IMR-90 (cell line): Measurements from ENCODE around the gene CUBN. TPM values are rescaled to one million over a fixed set of nuclear protein-coding genes. Genes with fewer than 3 reads are reported as not detected.
A peak's percentile ranks its signal among the peaks of the same experiment; 100 is the strongest.

Experiments
- ATAC-seq: fragments of 200-7000 bp; cut with Tn5 transposase; 2 replicates; pipeline ENCODE4 v1.9.1; 2020; ENCODE audit warnings: low read depth, mild to moderate bottlenecking, moderate library complexity
- BruUV-seq: library from RNA; stranded (reverse); fragments of 400-500 nt; replicated peaks from 2 replicates; lab custom pipeline; 2021; lab: Mats Ljungman, UMichigan
- CTCF ChIA-PET: fragments of 300-600 bp; formaldehyde crosslinking; extraction: SDS; loops from one replicate; lab custom pipeline; 2021; ENCODE audit warnings: antibody characterized with exemption; lab: Yijun Ruan, JAX
- POLR2A ChIA-PET: fragments of 300-600 bp; sonication (Branson Sonifier 250); formaldehyde crosslinking; loops from one replicate; lab custom pipeline; 2022; ENCODE audit warnings: antibody characterized with exemption; ENCODE audit not compliant: unreplicated experiment; lab: Charles Lee
- DNase-seq: peaks from one replicate; pipeline ENCODE4 v3.0.0; 2013
- H2AFZ ChIP-seq: replicated peaks from 2 replicates; pipeline ENCODE3; 2013; ENCODE audit warnings: low read length, mild to moderate bottlenecking; ENCODE audit not compliant: poor library complexity
- H2AK5ac ChIP-seq: 2 replicates; pipeline ENCODE4 v1.6.1; 2013; ENCODE audit warnings: low read depth, low read length, inconsistent platforms
- H2AK9ac ChIP-seq: replicated peaks from 2 replicates; pipeline ENCODE3; 2013; ENCODE audit warnings: mild to moderate bottlenecking, low read depth, low read length, moderate library complexity; ENCODE audit not compliant: poor library complexity
- H2BK120ac ChIP-seq: 2 replicates; pipeline ENCODE4 v1.6.1; 2013; ENCODE audit warnings: low read depth, low read length, inconsistent platforms
- H2BK15ac ChIP-seq: 3 replicates; pipeline ENCODE4 v1.6.1; 2013; ENCODE audit warnings: low read depth, low read length, inconsistent platforms
- H2BK20ac ChIP-seq: 2 replicates; pipeline ENCODE4 v1.6.1; 2013; ENCODE audit warnings: low read depth, mild to moderate bottlenecking, inconsistent platforms, low read length, moderate library complexity
- H2BK5ac ChIP-seq: 2 replicates; pipeline ENCODE4 v1.6.1; 2013; ENCODE audit warnings: mild to moderate bottlenecking, low read depth, low read length, inconsistent platforms; ENCODE audit not compliant: poor library complexity, severe bottlenecking
- H3K14ac ChIP-seq: replicated peaks from 2 replicates; pipeline ENCODE4 v1.6.1; 2013; ENCODE audit warnings: low read depth, low read length, inconsistent platforms
- H3K18ac ChIP-seq: 2 replicates; pipeline ENCODE4 v1.6.1; 2013; ENCODE audit warnings: low read depth, low read length, control low read depth
- H3K23ac ChIP-seq: 2 replicates; pipeline ENCODE4 v1.6.1; 2013; ENCODE audit warnings: low read depth, low read length, inconsistent platforms
- H3K27ac ChIP-seq: 2 replicates; pipeline ENCODE4 v1.5.1; 2013; ENCODE audit warnings: mild to moderate bottlenecking, control low read depth, low read length; ENCODE audit not compliant: insufficient read depth
- H3K27me3 ChIP-seq: 2 replicates; pipeline ENCODE4 v1.6.1; 2013; ENCODE audit warnings: low read length; ENCODE audit not compliant: control insufficient read depth, insufficient read depth
- H3K36me3 ChIP-seq: 2 replicates; pipeline ENCODE4 v1.6.1; 2013; ENCODE audit warnings: low read length, mixed read lengths; ENCODE audit not compliant: control insufficient read depth, insufficient read depth
- H3K4ac ChIP-seq: 2 replicates; pipeline ENCODE4 v1.6.1; 2013; ENCODE audit warnings: low read depth, low read length, inconsistent platforms
- H3K4me1 ChIP-seq: 2 replicates; pipeline ENCODE4 v1.6.1; 2013; ENCODE audit warnings: low read length, mixed read lengths; ENCODE audit not compliant: control insufficient read depth, insufficient read depth
- H3K4me2 ChIP-seq: 2 replicates; pipeline ENCODE4 v1.6.1; 2013; ENCODE audit warnings: low read depth, mild to moderate bottlenecking, control low read depth, low read length, moderate library complexity
- H3K4me3 ChIP-seq: 2 replicates; pipeline ENCODE4 v1.5.1; 2013; ENCODE audit warnings: low read depth, mild to moderate bottlenecking, control low read depth, low read length, moderate library complexity; ENCODE audit not compliant: insufficient read depth
- H3K56ac ChIP-seq: 2 replicates; pipeline ENCODE4 v1.6.1; 2013; ENCODE audit warnings: low read length, inconsistent platforms; ENCODE audit not compliant: insufficient read depth; ENCODE audit errors: extremely low read depth
- H3K79me1 ChIP-seq, 2 experiments: 2 replicates each; pipeline ENCODE4 v1.6.1; 2013; ENCODE audit warnings: low read length in 2 of 2, inconsistent platforms in 1 of 2, low read depth in 1 of 2
- H3K9ac ChIP-seq: 2 replicates; pipeline ENCODE4 v1.6.1; 2013; ENCODE audit warnings: low read depth, low read length, control low read depth
- H3K9me1 ChIP-seq: 2 replicates; pipeline ENCODE4 v1.6.1; 2013; ENCODE audit warnings: low read length, inconsistent platforms; ENCODE audit not compliant: insufficient read depth
- H3K9me3 ChIP-seq: 2 replicates; pipeline ENCODE4 v1.6.1; 2013; ENCODE audit warnings: low read length; ENCODE audit not compliant: control insufficient read depth, insufficient read depth
- H4K20me1 ChIP-seq: 2 replicates; pipeline ENCODE4 v1.6.1; 2013; ENCODE audit warnings: low read length, inconsistent platforms; ENCODE audit not compliant: insufficient read depth
- H4K5ac ChIP-seq: 2 replicates; pipeline ENCODE4 v1.6.1; 2013; ENCODE audit warnings: mild to moderate bottlenecking, low read depth, low read length, control low read depth
- H4K8ac ChIP-seq, 2 experiments: 2 replicates each; pipeline ENCODE4 v1.6.1; 2013; ENCODE audit warnings: low read depth in 2 of 2, low read length in 2 of 2, control low read depth in 1 of 2, inconsistent platforms in 1 of 2
- H4K91ac ChIP-seq: 2 replicates; pipeline ENCODE4 v1.6.1; 2013; ENCODE audit warnings: low read depth, low read length, inconsistent platforms; ENCODE audit not compliant: insufficient read depth
- BHLHE40 ChIP-seq: fragments of 150-350 bp; IDR thresholded peaks from 2 replicates; pipeline ENCODE4 v1.6.1; 2016; ENCODE audit warnings: mild to moderate bottlenecking, low read depth, low read length
- CTCF ChIP-seq: conservative IDR thresholded peaks from 2 replicates; pipeline ENCODE4 v1.5.1; 2012; ENCODE audit warnings: mild to moderate bottlenecking, low read depth, low read length, improper control_type of control experiment
- MAFK ChIP-seq: IDR thresholded peaks from 2 replicates; pipeline ENCODE4 v1.6.1; 2012; ENCODE audit warnings: low read depth, low read length, improper control_type of control experiment
- MAZ ChIP-seq: IDR thresholded peaks from 2 replicates; pipeline ENCODE4 v1.6.1; 2012; ENCODE audit warnings: low read depth, mild to moderate bottlenecking, low read length, improper control_type of control experiment, moderate library complexity, borderline replicate concordance
- NFE2L2 ChIP-seq: fragments of 150-350 bp; IDR thresholded peaks from 2 replicates; pipeline ENCODE4 v1.6.1; 2016; ENCODE audit warnings: low read depth, mild to moderate bottlenecking, low read length
- POLR2A ChIP-seq: IDR thresholded peaks from 2 replicates; pipeline ENCODE4 v1.6.1; 2012; ENCODE audit warnings: mild to moderate bottlenecking, low read depth, low read length
- SMC3 ChIP-seq: fragments of 150-350 bp; IDR thresholded peaks from 2 replicates; pipeline ENCODE4 v1.6.1; 2016; ENCODE audit warnings: low read depth, mild to moderate bottlenecking, antibody characterized with exemption, low read length, moderate library complexity
- dilution Hi-C: fragments of 300-500 bp; cut with HindIII; formaldehyde crosslinking; loops from one replicate; pipeline ENCODE4 v1.14.3; 2018; ENCODE audit warnings: low sequenced_read_pairs; ENCODE audit not compliant: unreplicated experiment
- in situ Hi-C: fragments of 300-500 bp; cut with MboI; formaldehyde crosslinking; loops from 3 replicates; pipeline ENCODE4 v1.14.3; 2019; ENCODE audit warnings: low sequenced_read_pairs, inconsistent platforms, mixed read lengths
- intact Hi-C: fragments of 100-400 bp; cut with micrococcal nuclease; formaldehyde crosslinking; loops from 2 replicates; pipeline ENCODE4 v1.10.0; 2022
- polyA plus RNA-seq, 3 experiments: library from polyadenylated mRNA; depleted of rRNA; stranded (reverse); fragments of >200 nt; gene quantifications; 2 replicates each; pipeline ENCODE4 v1.2.3, GENCODE V29; 2012; ENCODE audit warnings: low replicate concordance in 1 of 3
- total RNA-seq: library from RNA; depleted of rRNA; stranded (reverse); fragments of >200 nt; gene quantifications from 2 replicates; pipeline ENCODE4 v1.2.3, GENCODE V29; 2012

CUBN gene
- total and polyA plus RNA-seq, 2 of the 4 experiments (the other 2 are of a cell fraction): 0.19 to 0.54 TPM

DNA sequence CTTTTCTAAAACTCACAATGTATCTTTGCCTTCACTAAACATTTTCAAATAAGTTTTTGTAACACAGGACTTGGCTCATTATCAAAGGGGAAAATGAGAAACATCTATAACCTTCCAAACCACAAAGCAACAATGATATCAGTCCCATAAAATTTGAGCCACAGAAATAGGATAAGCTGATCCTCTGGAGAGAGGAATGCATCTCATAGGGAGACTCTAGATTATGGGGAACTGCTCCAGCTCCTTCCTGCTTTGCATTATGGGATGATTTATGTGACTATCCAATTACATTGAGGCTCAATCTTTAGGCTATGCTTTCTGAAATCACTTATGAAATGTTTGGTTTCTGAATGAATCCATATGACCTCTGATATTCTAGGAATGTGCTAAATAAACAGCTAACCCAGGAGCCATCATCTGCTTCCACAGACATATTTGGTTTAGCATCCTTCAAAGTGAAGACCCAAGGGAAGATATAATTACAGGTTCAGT lies 70.4 kb downstream of the CUBN start:
- H3K18ac ChIP-seq: peak overlapping the region; percentile 85; the same call in 1 of the 2 replicates
- H2BK120ac ChIP-seq: peak overlapping the region; percentile 87
- ChIA-PET POLR2A (interaction anchor here (0.9 to 1.2 kb wide), 2 partner anchors 17 to 170 kb away, joined by 3 to 4 read pairs; no protein-coding TSS in a partner anchor), CTCF (no interaction called here)
- no peak overlapping the region for H2AK5ac ChIP-seq
- H3K4me1 ChIP-seq: peaks cover 24% of the 10 kb centered on the region
- no peaks in the 10 kb centered on the region for H3K9me3 ChIP-seq
- H3K79me1 ChIP-seq: peaks cover 0 to 21% of the 10 kb centered on the region in 2 experiments; a peak in 2 of 4 replicates
- peak overlapping the region; percentile 82; the same call in 1 of the 2 replicates for H2BK20ac ChIP-seq
- BruUV-seq: no TSS peak
- peak overlapping the region; percentile 41; the same call in 1 of the 2 replicates for H3K56ac ChIP-seq
- peak overlapping the region; percentile 67; the same call in 1 of the 2 replicates for H3K14ac ChIP-seq
- no peak overlapping the region; the same call in 1 of the 2 replicates for H4K5ac ChIP-seq
- no peak overlapping the region for H3K9ac ChIP-seq
- peak overlapping the region in 1 of 2 experiments; percentile 62; a peak in 2 of 4 replicates for H4K8ac ChIP-seq
- H2BK15ac ChIP-seq: 0 out of 3 replicates have a peak overlapping the region, but pooled peaks have one; percentile 86
- dilution Hi-C loops: no loop called here
- no peaks in the 10 kb centered on the region for H3K27me3 ChIP-seq
- in situ Hi-C loops: no loop called here
- peak overlapping the region; percentile 37; the same call in 1 of the 2 replicates for H3K4me2 ChIP-seq
- H3K36me3 ChIP-seq: no peaks in the 10 kb centered on the region
- peak; percentile 95 for DNase-seq
- H3K4ac ChIP-seq: peak overlapping the region; percentile 65; the same call in 1 of the 2 replicates
- no peak for TF ChIP-seq NFE2L2
- no peak for TF ChIP-seq MAZ
- TF ChIP-seq MAFK: no peak
- TF ChIP-seq SMC3: no peak
- no peak for TF ChIP-seq CTCF
- TF ChIP-seq BHLHE40: no peak
- no peak for TF ChIP-seq POLR2A
- H4K20me1 ChIP-seq: no peaks in the 10 kb centered on the region
- no peak overlapping the region for H3K23ac ChIP-seq
- no peak overlapping the region for H2AFZ ChIP-seq
- peak; percentile 78 for ATAC-seq
- intact Hi-C loops: loop anchor here (1.0 to 2.0 kb wide), 4 partner anchors 92 to 206 kb away; partner anchors contain the start of genes TRDMT1 and VIM
- peak overlapping the region; percentile 91 for H2BK5ac ChIP-seq
- no peak overlapping the region for H3K4me3 ChIP-seq
- H3K27ac ChIP-seq: no peak overlapping the region
- peaks cover 10% of the 10 kb centered on the region for H3K9me1 ChIP-seq
- H2AK9ac ChIP-seq: no peak overlapping the region
- peak overlapping the region; percentile 34; the same call in 1 of the 2 replicates for H4K91ac ChIP-seq
